B cell (primary cell): ENCODE measurements around the gene STPG4. TPM values are rescaled to one million over a fixed set of nuclear protein-coding genes. Genes with fewer than 3 reads are reported as not detected.

Experiments
- ATAC-seq: fragments of 200-7000 bp; cut with Tn5 transposase; one replicate; pipeline ENCODE4 v1.10.0; 2021; ENCODE audit warnings: low read depth, mild to moderate bottlenecking, moderate number of reproducible peaks, moderate library complexity
- CTCF ChIA-PET: fragments of 350-600 bp; sonication (Branson Sonifier 250); formaldehyde crosslinking; loops from one replicate; lab custom pipeline; 2021; ENCODE audit warnings: antibody characterized with exemption, inconsistent platforms; lab: Charles Lee
- POLR2A ChIA-PET: fragments of 350-600 bp; sonication (Branson Sonifier 250); formaldehyde crosslinking; loops from one replicate; lab custom pipeline; 2021; ENCODE audit warnings: antibody characterized with exemption; lab: Charles Lee
- DNase-seq: peaks from one replicate; pipeline ENCODE4 v3.0.0; 2013
- H2AFZ ChIP-seq: 2 replicates; pipeline ENCODE4 v1.6.1; 2012; ENCODE audit warnings: mild to moderate bottlenecking, low read depth, low read length; ENCODE audit not compliant: insufficient read depth, poor library complexity, severe bottlenecking
- H3K27ac ChIP-seq, 2 donors: 1 replicate in 1 of 2; 2 replicates in 1 of 2; pipeline ENCODE4 v1.5.1; 2012 to 2013; ENCODE audit warnings: low read length in 2 of 2, mild to moderate bottlenecking in 2 of 2, moderate library complexity in 1 of 2
- H3K27me3 ChIP-seq, 4 experiments: fragments of 200-600 bp in 1 of 4; sonication (generic) in 1 of 4; replicated peaks in 1 of 4; 1 replicate in 2 of 4; 2 replicates in 2 of 4; pipeline versions ENCODE4 v1.6.1 to v1.7.0; 2013 to 2016; ENCODE audit warnings: low read length in 3 of 4, mild to moderate bottlenecking in 2 of 4, mixed read lengths in 1 of 4, moderate library complexity in 1 of 4; ENCODE audit not compliant: insufficient read depth in 4 of 4, control insufficient read depth in 3 of 4; ENCODE audit errors: control extremely low read depth in 1 of 4
- H3K36me3 ChIP-seq, 2 experiments: replicated peaks in 1 of 2; 1 replicate in 1 of 2; 2 replicates in 1 of 2; pipeline versions ENCODE4 v1.6.1 to v1.7.1; 2013; ENCODE audit warnings: low read length in 1 of 2; ENCODE audit not compliant: insufficient read depth in 2 of 2, control insufficient read depth in 1 of 2; ENCODE audit errors: control extremely low read depth in 1 of 2, extremely low read depth in 1 of 2
- H3K4me1 ChIP-seq, 2 donors: fragments of 200-600 bp in 1 of 2; sonication (generic) in 1 of 2; 1 replicate in 1 of 2; 2 replicates in 1 of 2; pipeline versions ENCODE4 v1.5.1 to v1.6.1; 2013 to 2017; ENCODE audit warnings: low read length in 2 of 2; ENCODE audit not compliant: control insufficient read depth in 2 of 2, insufficient read depth in 2 of 2
- H3K4me2 ChIP-seq: replicated peaks from 2 replicates; pipeline ENCODE3; 2012; ENCODE audit warnings: mild to moderate bottlenecking, low read depth, low read length; ENCODE audit not compliant: poor library complexity, severe bottlenecking
- H3K4me3 ChIP-seq, 5 experiments: fragments of 200-600 bp in 1 of 5; sonication (generic) in 1 of 5; 1 replicate in 3 of 5; 2 replicates in 2 of 5; pipeline versions ENCODE4 v1.5.1 to v1.7.0; 2011 to 2016; ENCODE audit warnings: low read length in 4 of 5, mild to moderate bottlenecking in 4 of 5, low read depth in 2 of 5, control low read depth in 1 of 5, moderate library complexity in 1 of 5; ENCODE audit not compliant: insufficient read depth in 1 of 5; ENCODE audit errors: control extremely low read depth in 1 of 5, extremely low read depth in 1 of 5
- H3K79me2 ChIP-seq: fragments of 200-600 bp; sonication (generic); one replicate; pipeline ENCODE4 v1.6.0; 2016; ENCODE audit warnings: low read length; ENCODE audit not compliant: control insufficient read depth, insufficient read depth
- H3K9ac ChIP-seq: fragments of 200-600 bp; sonication (generic); 2 replicates; pipeline ENCODE4 v1.6.1; 2017; ENCODE audit warnings: mild to moderate bottlenecking, low read length, moderate library complexity
- H3K9me3 ChIP-seq, 3 donors: one replicate each; pipeline versions ENCODE4 v1.6.1 to v1.7.1; 2013; ENCODE audit warnings: low read length in 2 of 3; ENCODE audit not compliant: control insufficient read depth in 2 of 3, insufficient read depth in 1 of 3; ENCODE audit errors: control extremely low read depth in 1 of 3
- H4K20me1 ChIP-seq: 2 replicates; pipeline ENCODE4 v1.6.0; 2012; ENCODE audit warnings: mild to moderate bottlenecking, low read length; ENCODE audit not compliant: insufficient read depth, control insufficient read depth, poor library complexity, severe bottlenecking
- H3K27ac Mint-ChIP-seq: one replicate; pipeline ENCODE4 v1.8.0; 2021; ENCODE audit warnings: mixed read lengths
- H3K27me3 Mint-ChIP-seq: one replicate; pipeline ENCODE4 v1.8.0; 2021; ENCODE audit warnings: mixed read lengths
- H3K4me1 Mint-ChIP-seq: one replicate; pipeline ENCODE4 v1.8.0; 2021; ENCODE audit warnings: mixed read lengths
- H3K4me3 Mint-ChIP-seq: one replicate; pipeline ENCODE4 v1.8.0; 2021; ENCODE audit warnings: mixed read lengths
- H3K9me3 Mint-ChIP-seq: one replicate; pipeline ENCODE4 v1.8.0; 2022; ENCODE audit warnings: mixed read lengths; ENCODE audit not compliant: insufficient read depth
- CTCF ChIP-seq: fragments of 200-600 bp; IDR thresholded peaks from one replicate; pipeline ENCODE4 v1.8.0; 2022; ENCODE audit warnings: antibody characterized with exemption, mild to moderate bottlenecking
- EZH2 ChIP-seq: IDR thresholded peaks from 2 replicates; pipeline ENCODE4 v1.6.1; 2012; ENCODE audit warnings: borderline replicate concordance, low read depth, mild to moderate bottlenecking, moderate library complexity, low read length; ENCODE audit not compliant: insufficient read depth, poor library complexity, severe bottlenecking
- WGBS: methylation state at CpG from one replicate; pipeline ENCODE4 v1.1.5; 2013; ENCODE audit warnings: missing lambda C conversion rate; ENCODE audit not compliant: insufficient coverage; 5-methylcytosine and 5-hydroxymethylcytosine counted together
- intact Hi-C: fragments of 100-400 bp; cut with micrococcal nuclease; formaldehyde crosslinking; loops from one replicate; pipeline ENCODE4 v1.10.0; 2022
- polyA plus RNA-seq: library from polyadenylated mRNA; depleted of rRNA; stranded (reverse); fragments of >200 nt; gene quantifications from 2 replicates; pipeline ENCODE4 v1.2.3, GENCODE V29; 2012
- total RNA-seq, 2 donors: library from RNA; stranded (reverse); fragments of 120-200 nt in 1 of 2; gene quantifications; 1 replicate in 1 of 2; 2 replicates in 1 of 2; pipeline versions ENCODE4 v1.2.3 to v1.2.4, GENCODE V29; 2013 to 2022

STPG4 gene
- total and polyA plus RNA-seq, 2 donors (not counting 1 experiment from before 2014, with no cell fraction given) = 0.31 to 0.79 TPM

GRCh38 chr2:47193607-47194006 is 38.5 kb upstream of the STPG4 start:
- no peak overlapping the region for H3K27ac Mint-ChIP-seq
- CTCF ChIA-PET = no interaction called here

More at GRCh38 chr2:47193607-47194006, 38.5 kb upstream of the STPG4 start:
- no peak for ATAC-seq
- H3K27me3 Mint-ChIP-seq = peaks cover 12% of the 10 kb centered on the region
- Histone ChIP-seq H3K36me3 (no peaks in the 10 kb centered on the region), H2AFZ (no peak overlapping the region), H3K4me1 (no peaks in the 10 kb centered on the region), H3K27ac (no peak overlapping the region), H3K27me3 (peaks cover 0 to 3% (median 0%) of the 10 kb centered on the region in 4 experiments), H3K79me2 (no peaks in the 10 kb centered on the region), H3K9ac (no peak overlapping the region), H3K9me3 (no peaks in the 10 kb centered on the region), H3K4me3 (no peak overlapping the region), H4K20me1 (no peaks in the 10 kb centered on the region), H3K4me2 (no peak overlapping the region)
- DNase-seq = no peak
- no peak overlapping the region for H3K4me3 Mint-ChIP-seq
- intact Hi-C loops = no loop called here
- 91% methylated on average over 4 of the region's 6 CpGs for WGBS
- no peaks in the 10 kb centered on the region for H3K9me3 Mint-ChIP-seq
- no peak for TF ChIP-seq EZH2
- no peak for TF ChIP-seq CTCF
- POLR2A ChIA-PET = interaction anchor here (0.5 kb wide), 1 partner anchor 126 kb away, joined by 5 read pairs; no protein-coding TSS in a partner anchor
- H3K4me1 Mint-ChIP-seq = no peaks in the 10 kb centered on the region
